ENCODE data around the gene LIM2.
A peak's percentile ranks its signal among the peaks of the same experiment; 100 is the strongest.

LIM2 gene

DNA sequence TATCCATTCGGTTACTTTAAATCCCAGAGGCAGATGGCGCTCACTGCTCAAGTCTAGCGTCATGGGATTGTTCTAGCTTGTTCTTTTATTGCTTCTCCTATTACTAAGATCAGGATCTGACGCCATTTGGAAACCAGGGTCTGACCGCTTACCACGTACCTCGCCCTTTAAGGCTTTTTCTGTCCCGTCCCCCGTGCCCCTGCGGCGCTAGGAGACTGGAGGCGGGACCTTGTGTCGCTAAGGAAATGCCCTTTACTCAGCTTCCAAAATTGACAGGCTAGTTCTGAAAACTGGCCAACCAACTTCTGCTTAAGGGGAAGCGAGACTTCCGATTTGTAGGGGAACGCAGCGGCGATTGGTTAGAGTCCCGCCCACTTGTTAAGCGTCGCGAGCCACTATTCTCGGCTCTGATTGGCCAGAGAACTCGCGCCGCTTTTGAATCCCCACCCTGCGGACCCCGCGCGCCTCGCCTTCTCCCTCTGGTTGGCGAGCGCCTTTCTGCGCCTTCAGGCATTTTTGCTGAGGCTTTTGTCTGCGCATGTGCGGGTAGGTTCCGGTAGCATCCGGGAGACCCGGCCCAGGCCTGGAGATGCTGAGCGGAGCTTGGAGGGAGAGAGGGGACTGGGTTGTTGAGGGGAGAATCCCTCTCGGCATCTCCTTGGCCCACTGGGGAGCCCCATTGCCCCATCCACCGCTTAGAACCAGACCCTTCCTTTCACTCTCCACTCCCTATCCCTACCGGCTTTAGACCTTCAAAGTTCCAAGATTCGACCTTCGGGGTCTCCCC is 6.5 kb upstream of the LIM2 start:
- DNase-seq: peak; percentile 99

DNA sequence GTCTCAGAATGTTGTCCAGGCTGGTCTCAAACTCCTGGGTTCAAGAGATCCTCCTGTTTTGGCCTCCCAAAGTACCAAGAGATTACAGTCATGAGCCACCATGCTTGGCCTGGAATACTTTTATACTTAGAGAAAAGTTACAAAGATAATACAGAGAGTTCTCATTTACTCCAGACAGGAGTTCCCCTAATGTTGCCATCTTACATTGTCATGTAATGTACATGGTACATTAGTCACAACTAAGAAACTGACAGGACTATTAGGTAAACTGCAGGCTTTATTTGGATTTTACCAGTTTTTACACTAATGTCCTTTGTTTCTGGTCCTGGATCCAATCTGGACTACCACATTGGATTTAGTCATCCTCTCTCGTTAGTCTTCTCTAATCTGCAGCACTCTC is 4.9 kb upstream of the LIM2 start:
- no peak for DNase-seq

DNA sequence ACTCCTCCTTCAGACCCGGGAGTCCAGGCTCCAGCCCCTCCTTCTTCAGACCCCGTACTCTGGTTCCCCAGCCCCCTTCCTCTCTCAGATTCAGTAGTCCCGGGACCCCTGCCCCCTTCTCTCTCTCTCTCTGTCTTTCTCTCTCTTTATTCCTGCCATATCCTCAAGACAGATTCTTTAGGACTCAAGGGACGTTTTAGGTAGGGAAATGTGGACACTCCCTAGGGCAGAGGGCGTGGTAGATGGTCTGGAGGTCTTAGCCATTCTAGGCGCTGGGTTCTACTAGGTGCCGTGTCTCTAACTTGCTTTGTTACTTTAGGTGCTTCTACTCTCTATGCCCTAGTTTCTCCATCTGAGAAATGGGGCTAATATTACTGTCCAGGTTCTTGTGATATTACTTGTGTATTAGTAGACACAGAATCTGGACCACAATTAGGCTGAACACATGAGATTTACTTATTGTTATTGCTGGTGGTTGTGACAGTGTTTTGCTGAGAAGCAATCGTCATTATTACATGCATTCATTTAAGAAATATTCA is 3.4 kb upstream of the LIM2 start:
- no peak for DNase-seq

DNA sequence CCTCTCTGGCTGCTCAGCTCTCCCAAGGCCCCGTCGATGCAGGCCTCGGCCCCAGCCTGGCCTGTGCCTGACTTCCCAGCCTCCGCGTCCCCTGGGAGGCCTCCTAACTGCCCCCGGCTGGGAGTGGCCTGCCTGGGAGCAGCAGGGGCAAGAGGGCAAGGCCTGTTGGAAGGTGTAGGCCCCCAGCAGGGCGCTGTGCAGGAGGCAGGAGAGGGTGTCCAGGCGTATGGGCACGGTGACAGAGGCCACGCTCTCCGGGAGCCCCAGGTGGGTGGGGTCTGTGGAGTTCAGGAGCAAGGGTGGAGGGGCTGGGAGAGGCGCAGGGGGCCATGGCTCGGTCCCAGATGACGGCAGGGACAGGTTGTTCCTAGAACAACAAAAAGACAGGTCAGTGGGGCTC is 1.4 kb upstream of the LIM2 start:
- DNase-seq: no peak

GRCh38 chr19:51386882-51387520 is 773 bp downstream of the LIM2 start:
- DNase-seq: no peak

DNA sequence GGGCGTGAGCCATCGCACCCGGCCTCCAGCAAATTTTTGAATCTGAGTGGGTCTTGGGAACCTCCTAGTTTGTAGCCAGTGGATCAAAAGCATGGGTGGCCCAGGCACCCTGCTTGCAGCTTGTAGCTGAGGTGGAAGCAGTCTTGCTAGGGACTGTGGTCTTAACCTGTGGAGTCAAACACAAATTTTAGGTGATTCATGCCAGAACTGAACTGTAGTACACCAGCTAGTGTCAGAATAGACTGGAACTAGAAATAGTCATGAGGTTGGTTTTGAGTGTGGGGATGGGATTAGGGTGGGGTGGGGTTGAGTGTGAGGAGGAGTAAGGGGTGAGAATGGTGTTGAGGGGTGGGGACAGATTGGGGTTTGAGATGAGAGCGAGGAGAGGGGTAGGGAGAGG is 5.8 kb downstream of the LIM2 start:
- no peak for DNase-seq

DNA sequence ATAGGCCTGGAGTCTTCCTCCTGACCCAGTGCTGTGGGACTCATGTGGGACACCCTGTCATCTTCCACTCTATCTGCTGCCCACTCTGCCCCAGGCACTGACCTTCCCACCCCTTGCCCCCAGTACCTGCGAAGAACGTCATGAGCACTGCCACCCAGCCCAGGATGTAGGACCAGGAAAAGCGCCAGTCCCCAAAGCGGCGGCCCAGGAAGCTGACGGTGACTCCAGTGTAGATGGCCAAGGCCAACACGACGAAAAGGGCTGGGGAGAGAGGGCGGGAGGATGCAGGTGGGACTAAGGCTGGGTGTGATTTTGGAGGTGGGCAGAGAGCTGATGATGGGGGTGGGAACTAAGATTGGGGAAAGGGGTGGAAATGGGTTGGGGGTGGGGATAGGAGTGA is 7.4 kb downstream of the LIM2 start:
- no peak for DNase-seq

DNA sequence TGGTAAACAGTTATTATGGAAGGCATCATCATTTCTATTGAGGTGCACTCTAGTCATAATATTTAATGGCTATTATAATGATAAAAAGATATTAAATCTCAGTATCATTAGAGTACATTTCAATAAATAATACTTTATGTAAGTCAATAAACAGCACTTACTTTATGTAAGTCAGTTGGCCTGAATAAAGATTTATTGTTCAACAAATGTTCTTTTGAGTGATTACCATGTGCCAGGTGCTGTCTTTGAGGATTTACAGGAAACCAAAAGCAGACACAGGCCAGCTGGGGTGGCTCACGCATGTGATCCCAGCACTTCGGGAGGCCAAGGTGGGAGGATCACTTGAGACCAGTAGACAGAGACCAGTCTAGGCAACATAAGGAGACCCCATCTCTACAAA is 10.4 kb downstream of the LIM2 start:
- DNase-seq: no peak

DNA sequence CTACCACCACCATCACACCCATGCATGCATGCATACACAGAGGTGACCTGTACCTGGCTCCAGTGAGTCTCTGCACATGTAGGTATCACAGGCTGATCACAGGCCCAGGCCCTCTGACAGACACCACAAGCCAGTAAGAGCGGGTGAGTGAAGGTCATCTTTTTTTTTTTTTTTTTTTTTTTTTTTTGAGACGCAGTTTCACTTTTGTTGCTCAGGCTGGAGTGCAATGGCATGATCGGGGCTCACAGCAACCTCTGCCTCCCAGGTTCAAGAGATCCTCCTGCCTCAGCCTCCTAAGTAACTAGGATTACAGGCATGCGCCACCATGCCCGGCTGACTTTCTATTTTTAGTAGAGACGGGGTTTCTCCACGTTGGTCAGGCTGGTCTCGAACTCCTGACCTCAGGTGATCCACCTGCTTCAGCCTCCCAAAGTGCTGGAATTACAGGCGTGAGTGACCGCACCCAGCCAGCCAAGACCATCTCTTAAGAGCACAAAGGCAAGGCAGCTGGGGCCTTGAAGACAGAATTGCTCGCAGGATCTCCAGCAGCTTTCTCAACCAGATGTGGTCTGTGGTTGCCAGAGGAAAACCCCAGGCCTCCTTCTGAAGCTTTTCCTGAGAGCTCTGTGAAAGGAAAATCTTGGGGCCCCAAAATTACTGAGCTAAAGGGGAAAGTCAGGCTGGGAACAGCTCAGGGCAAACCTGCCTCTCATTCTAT is 12.1 kb downstream of the LIM2 start:
- no peak for DNase-seq

- no peak for DNase-seq
Measured at GRCh38 chr19:51372649-51373504, 14.9 kb downstream of the LIM2 start, which contains the start of gene NKG7. Gene NKG7 (minus strand): TSS chr19:51372654. CDS start chr19:51372535, 119 bp downstream.

GRCh38 chr19:51372021-51372648 is 15.6 kb downstream of the LIM2 start:
- DNase-seq: no peak

GRCh38 chr19:51371186-51371690 is 16.5 kb downstream of the LIM2 start:
- DNase-seq: no peak

GRCh38 chr19:51370230-51370629 is 17.5 kb downstream of the LIM2 start:
- no peak for DNase-seq

DNA sequence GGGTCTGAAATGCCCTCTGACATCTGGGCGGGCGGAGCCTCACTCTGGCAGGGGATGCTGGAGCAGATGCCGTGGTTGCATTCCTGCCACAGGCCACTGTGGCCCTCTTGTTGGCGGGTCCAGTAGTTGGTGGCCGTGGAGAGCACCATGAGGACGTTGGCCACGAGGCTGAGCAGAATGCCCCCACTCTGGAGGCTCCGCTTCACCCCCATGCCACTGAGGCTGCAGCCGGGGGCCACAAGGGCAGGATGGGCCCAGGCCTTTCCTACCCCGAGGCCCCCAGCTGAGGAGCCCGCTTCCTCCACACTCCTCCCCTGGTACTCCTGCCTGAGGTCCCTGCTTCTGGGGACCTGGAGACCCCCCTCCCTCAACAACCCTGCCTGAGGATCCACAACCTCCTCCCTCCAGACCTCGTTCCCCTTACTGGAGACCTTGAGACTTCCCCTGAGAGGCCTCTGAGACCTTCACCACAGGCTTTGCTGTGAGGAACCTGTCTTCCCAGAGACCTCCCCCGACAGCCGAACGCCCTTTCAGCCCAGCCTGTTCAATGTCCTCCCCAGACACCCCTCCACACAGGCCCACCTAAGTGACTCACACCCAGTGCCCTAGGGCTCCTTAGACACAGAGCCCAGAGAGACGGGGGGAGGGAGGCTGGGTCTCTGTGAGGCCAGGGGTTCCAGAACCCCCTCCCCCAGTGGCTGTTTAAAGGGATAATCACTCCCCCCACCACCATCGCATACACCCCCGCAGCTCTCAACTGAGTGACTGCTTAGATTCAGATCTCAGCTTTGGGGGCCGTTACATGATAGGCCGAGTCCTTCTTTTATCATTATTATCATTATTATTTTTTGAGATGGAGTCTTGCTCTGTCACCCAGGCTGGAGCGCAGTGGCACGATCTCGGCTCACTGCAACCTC is 19.1 kb downstream of the LIM2 start, which contains the start of gene CLDND2:
Gene CLDND2 (minus strand): TSS at position 638 of the 917 bp plus-strand sequence. CDS start 426 bp downstream, at position 212.
- no peak for DNase-seq

GRCh38 chr19:51367565-51368365 is 20.0 kb downstream of the LIM2 start:
- peak; percentile 99 for DNase-seq

- DNase-seq: no peak
Measured at GRCh38 chr19:51367255-51367564, 20.6 kb downstream of the LIM2 start.

DNA sequence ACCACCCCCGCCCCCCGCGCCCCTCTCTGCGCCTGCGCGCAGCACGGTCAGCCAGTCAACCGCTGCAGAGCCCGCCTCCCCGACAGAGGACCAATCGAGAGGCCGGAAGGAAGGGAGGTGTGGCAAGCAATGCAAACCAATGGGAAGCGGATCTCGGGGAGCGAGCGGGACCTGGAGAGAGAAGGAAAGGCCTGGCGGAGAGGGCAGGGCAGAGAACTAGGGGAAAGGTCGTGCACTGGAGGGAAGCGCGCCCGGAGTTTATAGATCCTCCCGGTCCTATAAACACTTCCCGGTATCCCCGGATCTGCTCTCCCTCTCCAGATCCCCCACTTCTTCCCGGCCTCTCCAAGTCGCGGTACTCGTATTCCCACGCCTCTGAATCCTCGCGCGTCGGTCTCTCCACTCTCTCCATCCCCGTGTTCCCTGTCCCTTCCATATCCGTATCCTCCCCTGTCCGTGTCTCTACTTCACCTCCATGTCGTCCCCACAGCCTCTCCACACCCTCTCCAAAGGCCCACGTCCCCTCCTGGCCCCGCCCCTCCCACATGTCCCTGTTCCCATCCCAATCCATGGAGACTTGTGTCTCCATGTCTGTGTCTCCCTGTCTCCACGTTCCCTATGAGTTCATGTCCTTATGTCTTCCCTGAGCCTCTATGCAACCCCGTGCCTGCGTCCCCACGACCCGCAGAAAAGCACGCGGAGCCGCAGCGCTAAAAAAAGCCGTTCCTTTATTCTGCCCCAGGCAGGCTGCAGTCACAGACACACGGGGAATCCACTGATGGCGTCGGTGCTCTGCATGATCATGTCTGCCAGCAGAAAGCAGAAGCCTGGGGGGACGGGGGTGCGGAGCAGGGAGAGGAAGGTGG is 21.2 kb downstream of the LIM2 start:
- DNase-seq: peak; percentile 98

DNA sequence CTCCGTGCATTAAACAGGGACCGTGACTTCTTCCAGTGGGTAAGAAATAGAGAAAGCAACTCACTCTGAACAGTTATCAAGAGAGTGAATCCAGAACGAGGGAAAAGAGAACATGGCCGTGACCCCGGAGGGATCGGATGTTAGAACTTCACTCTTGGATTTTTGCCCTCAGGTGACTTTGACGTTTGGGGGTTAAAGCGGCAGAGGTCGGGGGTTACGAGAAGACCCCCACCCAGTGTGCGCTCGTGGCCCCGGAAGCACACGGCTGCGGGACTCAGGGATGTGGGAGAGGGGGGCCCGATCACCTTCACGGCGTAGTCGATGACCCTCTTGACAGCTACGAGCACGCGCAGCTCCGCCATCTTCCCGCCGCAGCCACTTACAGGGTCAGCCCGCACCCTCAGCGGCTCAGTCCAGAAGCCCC is 21.8 kb downstream of the LIM2 start, which contains the start of gene ETFB:
Gene ETFB (minus strand): TSS at position 424 of the 424 bp plus-strand sequence. CDS start 62 bp downstream, at position 362.
- no peak for DNase-seq
